ENCODE results near the gene RPS21.

- TF ChIP-seq POLR2A (IDR thresholded peaks at IDR 0.05; ENCODE audit: low read length) = no peak
- no peak for TF ChIP-seq GATA1 (IDR thresholded peaks at IDR 0.05; ENCODE audit: low read depth, low read length)
Measured at GRCh38 chr20:62354811-62355341, 32.0 kb upstream of the RPS21 start.
